ENCODE data around the gene TYW3.
A peak's percentile ranks its signal among the peaks of the same experiment; 100 is the strongest.

The TYW3 gene

GRCh38 chr1:74791491-74791890 is 58.5 kb downstream of the TYW3 start:
- DNase-seq: no peak

GRCh38 chr1:74799119-74799657 is 66.2 kb downstream of the TYW3 start:
- no peak for DNase-seq

- DNase-seq: peak; percentile 90
Observed at GRCh38 chr1:74811436-74812179, 78.7 kb downstream of the TYW3 start.

GRCh38 chr1:74812180-74812541 is 79.2 kb downstream of the TYW3 start:
- DNase-seq: no peak

Measured in NCI-H446 treated with DMSO at 0.1 percent for 48 hours (cell line).